H9 (cell line): ENCODE results near the gene KBTBD8. TPM values are rescaled to one million over a fixed set of nuclear protein-coding genes. Genes with fewer than 3 reads are reported as not detected.

Experiments used
- DNase-seq: peaks from one replicate; pipeline ENCODE4 v3.0.0-alpha.2; 2017
- H2AFZ ChIP-seq: one replicate; pipeline ENCODE4 v1.6.1; 2013; ENCODE audit warnings: mild to moderate bottlenecking, low read length, control low read depth, moderate library complexity
- H2AK5ac ChIP-seq: 2 replicates; pipeline ENCODE4 v1.6.1; 2013; ENCODE audit warnings: low read length, control low read depth, mixed read lengths; ENCODE audit not compliant: insufficient read length
- H2BK120ac ChIP-seq: one replicate; pipeline ENCODE4 v1.6.1; 2013; ENCODE audit warnings: low read depth, mild to moderate bottlenecking, low read length, control low read depth, inconsistent platforms; ENCODE audit not compliant: poor library complexity, severe bottlenecking
- H2BK12ac ChIP-seq: 2 replicates; pipeline ENCODE4 v1.6.1; 2013; ENCODE audit warnings: low read length, control low read depth, mixed read lengths, low read depth; ENCODE audit not compliant: insufficient read length
- H2BK15ac ChIP-seq: 2 replicates; pipeline ENCODE4 v1.6.1; 2013; ENCODE audit warnings: low read depth, low read length, control low read depth
- H2BK20ac ChIP-seq: one replicate; pipeline ENCODE4 v1.6.1; 2013; ENCODE audit warnings: low read depth, mild to moderate bottlenecking, low read length, control low read depth, inconsistent platforms; ENCODE audit not compliant: poor library complexity, severe bottlenecking
- H2BK5ac ChIP-seq: 2 replicates; pipeline ENCODE4 v1.6.1; 2013; ENCODE audit warnings: low read length, control low read depth, mixed read lengths; ENCODE audit not compliant: insufficient read length
- H3K14ac ChIP-seq: 2 replicates; pipeline ENCODE4 v1.6.1; 2013; ENCODE audit warnings: low read length, control low read depth; ENCODE audit not compliant: insufficient read depth
- H3K18ac ChIP-seq: 2 replicates; pipeline ENCODE4 v1.6.1; 2013; ENCODE audit warnings: low read depth, mild to moderate bottlenecking, mixed read lengths, low read length, control low read depth; ENCODE audit not compliant: insufficient read length
- H3K23ac ChIP-seq: 2 replicates; pipeline ENCODE4 v1.6.1; 2013; ENCODE audit warnings: low read length, control low read depth, mixed read lengths, low read depth; ENCODE audit not compliant: insufficient read length
- H3K23me2 ChIP-seq: 2 replicates; pipeline ENCODE4 v1.6.1; 2013; ENCODE audit warnings: low read depth, mild to moderate bottlenecking, mixed read lengths, low read length, control low read depth; ENCODE audit not compliant: insufficient read length, poor library complexity, severe bottlenecking
- H3K27ac ChIP-seq: 2 replicates; pipeline ENCODE4 v1.5.1; 2013; ENCODE audit warnings: low read length, control low read depth, mixed read lengths, low read depth; ENCODE audit not compliant: insufficient read length
- H3K27me3 ChIP-seq: 2 replicates; pipeline ENCODE4 v1.6.1; 2013; ENCODE audit warnings: low read length, control low read depth, inconsistent platforms; ENCODE audit not compliant: insufficient read depth
- H3K4ac ChIP-seq: 2 replicates; pipeline ENCODE4 v1.6.1; 2013; ENCODE audit warnings: low read depth, mild to moderate bottlenecking, control low read depth, inconsistent platforms, low read length, moderate library complexity
- H3K4me1 ChIP-seq: 2 replicates; pipeline ENCODE4 v1.6.1; 2013; ENCODE audit warnings: low read length, control low read depth, inconsistent platforms; ENCODE audit not compliant: insufficient read depth
- H3K4me2 ChIP-seq: 2 replicates; pipeline ENCODE4 v1.6.1; 2013; ENCODE audit warnings: low read length, control low read depth, mixed read lengths; ENCODE audit not compliant: insufficient read length, insufficient read depth
- H3K56ac ChIP-seq: 2 replicates; pipeline ENCODE4 v1.6.1; 2013; ENCODE audit warnings: low read depth, mild to moderate bottlenecking, mixed read lengths, low read length, control low read depth; ENCODE audit not compliant: insufficient read length
- H3K79me1 ChIP-seq: 2 replicates; pipeline ENCODE4 v1.6.1; 2013; ENCODE audit warnings: low read depth, mild to moderate bottlenecking, moderate library complexity, low read length, control low read depth, inconsistent platforms; ENCODE audit not compliant: insufficient read depth, poor library complexity, severe bottlenecking
- H3K79me2 ChIP-seq: 2 replicates; pipeline ENCODE4 v1.6.1; 2013; ENCODE audit warnings: low read length, control low read depth, inconsistent platforms; ENCODE audit not compliant: insufficient read depth
- H3K9ac ChIP-seq: 2 replicates; pipeline ENCODE4 v1.6.1; 2013; ENCODE audit warnings: low read length, control low read depth, mixed read lengths; ENCODE audit not compliant: insufficient read length; ENCODE audit errors: extremely low read depth
- H3K9me3 ChIP-seq: one replicate; pipeline ENCODE4 v1.6.1; 2013; ENCODE audit warnings: low read depth, low read length, inconsistent platforms; ENCODE audit not compliant: control insufficient read depth
- H3T11ph ChIP-seq: one replicate; pipeline ENCODE4 v1.6.1; 2013; ENCODE audit warnings: mild to moderate bottlenecking, low read length, control low read depth, inconsistent platforms
- H4K20me1 ChIP-seq: one replicate; pipeline ENCODE4 v1.6.1; 2013; ENCODE audit not compliant: control insufficient read depth, insufficient read length, insufficient read depth
- H4K5ac ChIP-seq: 2 replicates; pipeline ENCODE4 v1.6.1; 2013; ENCODE audit warnings: low read depth, mild to moderate bottlenecking, mixed read lengths, low read length, control low read depth; ENCODE audit not compliant: insufficient read length
- H4K8ac ChIP-seq: replicated peaks from 2 replicates; pipeline ENCODE4 v1.6.1; 2013; ENCODE audit warnings: low read length, control low read depth, mixed read lengths, low read depth; ENCODE audit not compliant: insufficient read length
- H4K91ac ChIP-seq: 2 replicates; pipeline ENCODE4 v1.6.1; 2013; ENCODE audit warnings: low read depth, mild to moderate bottlenecking, moderate library complexity, mixed read lengths, low read length, control low read depth; ENCODE audit not compliant: insufficient read length
- H3K27ac Mint-ChIP-seq, 3 experiments: 2 replicates in 2 of 3; 3 replicates in 1 of 3; pipeline ENCODE4 v1.8.0; 2020 to 2021; ENCODE audit warnings: mixed read lengths in 3 of 3, mild to moderate bottlenecking in 1 of 3, moderate library complexity in 1 of 3
- H3K27me3 Mint-ChIP-seq: 2 replicates; pipeline ENCODE4 v1.8.0; 2021; ENCODE audit warnings: low read depth, mild to moderate bottlenecking, moderate library complexity, mixed read lengths
- H3K36me3 Mint-ChIP-seq, 3 experiments: 2 replicates in 2 of 3; 3 replicates in 1 of 3; pipeline ENCODE4 v1.8.0; 2020 to 2021; ENCODE audit warnings: low read depth in 3 of 3, mixed read lengths in 3 of 3; ENCODE audit not compliant: insufficient read depth in 1 of 3
- H3K4me1 Mint-ChIP-seq, 2 experiments: 2 replicates each; pipeline ENCODE4 v1.8.0; 2020; ENCODE audit warnings: mixed read lengths in 2 of 2
- H3K4me3 Mint-ChIP-seq, 2 experiments: 2 replicates in 1 of 2; 3 replicates in 1 of 2; pipeline ENCODE4 v1.8.0; 2020 to 2021; ENCODE audit warnings: mild to moderate bottlenecking in 2 of 2, mixed read lengths in 2 of 2, moderate library complexity in 1 of 2
- H3K9me3 Mint-ChIP-seq, 2 experiments: 2 replicates in 1 of 2; 3 replicates in 1 of 2; pipeline ENCODE4 v1.8.0; 2020; ENCODE audit warnings: mild to moderate bottlenecking in 2 of 2, mixed read lengths in 2 of 2, moderate library complexity in 1 of 2
- WGBS: extraction: QIAGEN DNeasy Blood & Tissue Kit; methylation state at CpG from one replicate; pipeline ENCODE4 v1.1.7; 2013; ENCODE audit warnings: missing lambda C conversion rate, low lambda C conversion rate, mixed read lengths; ENCODE audit not compliant: insufficient read length; ENCODE audit errors: extremely low coverage; 5-methylcytosine and 5-hydroxymethylcytosine counted together
- total RNA-seq: library from RNA; stranded (reverse); gene quantifications from 2 replicates; pipeline ENCODE4 v1.2.1, GENCODE V29; 2021
- TF ChIP-seq, protein P1 (sequence below): fragments of 200-600 bp; sonication (generic); conservative IDR thresholded peaks from 3 replicates; pipeline ENCODE4 v1.8.0; 2021; ENCODE audit warnings: antibody characterized with exemption, mild to moderate bottlenecking

KBTBD8 gene
- total RNA-seq, 1 experiment from 2014 or later = 16.7 TPM

DNA sequence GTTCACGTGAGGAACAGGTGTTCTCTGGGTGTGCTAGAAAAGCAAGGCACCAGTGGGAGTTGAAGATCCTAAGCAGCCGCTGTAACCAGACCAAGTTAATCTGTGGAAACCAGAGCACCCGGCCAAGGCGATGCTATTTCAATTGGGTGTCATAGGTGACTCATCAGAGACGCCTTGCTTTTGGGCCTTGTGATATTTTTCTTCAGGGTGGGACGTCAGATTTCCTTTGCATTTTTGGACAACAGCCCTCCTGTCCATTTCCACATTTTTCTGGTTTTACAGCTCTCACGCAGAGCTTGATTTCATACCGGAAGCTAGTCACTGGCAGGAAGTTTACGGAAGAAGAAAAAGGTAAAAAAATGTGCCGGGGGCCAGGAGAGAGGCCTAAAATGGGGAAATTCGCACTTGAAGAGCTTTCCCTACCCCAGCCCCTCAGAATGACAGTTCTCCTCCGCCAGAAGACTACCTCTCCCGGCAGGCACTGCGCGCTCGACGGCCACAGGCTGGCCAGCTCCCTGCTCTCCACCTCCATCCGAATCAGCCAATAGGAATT, 471 bp upstream of the KBTBD8 start:
- peaks cover 4% of the 10 kb centered on the region; the same call in 1 of the 2 replicates for H3K27me3 Mint-ChIP-seq
- no peak overlapping the region for H3K27ac ChIP-seq
- no peak overlapping the region for H3K23ac ChIP-seq

More for the DNA sequence above, 471 bp upstream of the KBTBD8 start:
- peak overlapping the region; percentile 91 to 94 for H3K4me3 Mint-ChIP-seq
- no peak overlapping the region for H3K14ac ChIP-seq
- H3K4ac ChIP-seq = no peak overlapping the region
- no peak overlapping the region for H2BK20ac ChIP-seq
- peaks cover 10% of the 10 kb centered on the region for H3K4me1 ChIP-seq
- peaks cover 0 to under 1% (median 0%) of the 10 kb centered on the region in 3 experiments; a peak in 1 of 7 replicates for H3K36me3 Mint-ChIP-seq
- H3K27me3 ChIP-seq = no peaks in the 10 kb centered on the region
- H3K9me3 Mint-ChIP-seq = no peaks in the 10 kb centered on the region
- H4K8ac ChIP-seq = no peak overlapping the region
- H3K4me2 ChIP-seq = peak overlapping the region; percentile 29
- H3K56ac ChIP-seq = no peak overlapping the region
- peaks cover 19% of the 10 kb centered on the region in 2 experiments for H3K4me1 Mint-ChIP-seq
- H2AFZ ChIP-seq = no peak overlapping the region
- peaks cover 3% of the 10 kb centered on the region; the same call in 1 of the 2 replicates for H3K79me2 ChIP-seq
- no peak overlapping the region for H2BK5ac ChIP-seq
- H3K9ac ChIP-seq = no peak overlapping the region
- H2BK12ac ChIP-seq = no peak overlapping the region
- peaks cover 5% of the 10 kb centered on the region for H3K79me1 ChIP-seq
- no peak overlapping the region for H3T11ph ChIP-seq
- peaks cover 9% of the 10 kb centered on the region for H3K23me2 ChIP-seq
- H4K5ac ChIP-seq = no peak overlapping the region
- no peaks in the 10 kb centered on the region for H4K20me1 ChIP-seq
- H3K9me3 ChIP-seq = no peaks in the 10 kb centered on the region
- H4K91ac ChIP-seq = no peak overlapping the region
- no peak overlapping the region for H2BK15ac ChIP-seq
- no peak overlapping the region for H3K18ac ChIP-seq
- H2AK5ac ChIP-seq = no peak overlapping the region
- H3K27ac Mint-ChIP-seq = no peak overlapping the region
- no peak overlapping the region for H2BK120ac ChIP-seq
- TF ChIP-seq, protein P1, sequence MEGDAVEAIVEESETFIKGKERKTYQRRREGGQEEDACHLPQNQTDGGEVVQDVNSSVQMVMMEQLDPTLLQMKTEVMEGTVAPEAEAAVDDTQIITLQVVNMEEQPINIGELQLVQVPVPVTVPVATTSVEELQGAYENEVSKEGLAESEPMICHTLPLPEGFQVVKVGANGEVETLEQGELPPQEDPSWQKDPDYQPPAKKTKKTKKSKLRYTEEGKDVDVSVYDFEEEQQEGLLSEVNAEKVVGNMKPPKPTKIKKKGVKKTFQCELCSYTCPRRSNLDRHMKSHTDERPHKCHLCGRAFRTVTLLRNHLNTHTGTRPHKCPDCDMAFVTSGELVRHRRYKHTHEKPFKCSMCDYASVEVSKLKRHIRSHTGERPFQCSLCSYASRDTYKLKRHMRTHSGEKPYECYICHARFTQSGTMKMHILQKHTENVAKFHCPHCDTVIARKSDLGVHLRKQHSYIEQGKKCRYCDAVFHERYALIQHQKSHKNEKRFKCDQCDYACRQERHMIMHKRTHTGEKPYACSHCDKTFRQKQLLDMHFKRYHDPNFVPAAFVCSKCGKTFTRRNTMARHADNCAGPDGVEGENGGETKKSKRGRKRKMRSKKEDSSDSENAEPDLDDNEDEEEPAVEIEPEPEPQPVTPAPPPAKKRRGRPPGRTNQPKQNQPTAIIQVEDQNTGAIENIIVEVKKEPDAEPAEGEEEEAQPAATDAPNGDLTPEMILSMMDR = no peak
- no peak for DNase-seq
- WGBS = no CpG with 5 or more reads among the region's 18 CpGs
